IPS-NIHi7 (cell line): ENCODE measurements around the gene ARID3A.
A peak's percentile ranks its signal among the peaks of the same experiment; 100 is the strongest.

Experiments
- DNase-seq: peaks from one replicate; pipeline ENCODE4 v3.0.0; 2012; ENCODE audit warnings: mixed read lengths; ENCODE audit errors: extremely low spot score

ARID3A gene

DNA sequence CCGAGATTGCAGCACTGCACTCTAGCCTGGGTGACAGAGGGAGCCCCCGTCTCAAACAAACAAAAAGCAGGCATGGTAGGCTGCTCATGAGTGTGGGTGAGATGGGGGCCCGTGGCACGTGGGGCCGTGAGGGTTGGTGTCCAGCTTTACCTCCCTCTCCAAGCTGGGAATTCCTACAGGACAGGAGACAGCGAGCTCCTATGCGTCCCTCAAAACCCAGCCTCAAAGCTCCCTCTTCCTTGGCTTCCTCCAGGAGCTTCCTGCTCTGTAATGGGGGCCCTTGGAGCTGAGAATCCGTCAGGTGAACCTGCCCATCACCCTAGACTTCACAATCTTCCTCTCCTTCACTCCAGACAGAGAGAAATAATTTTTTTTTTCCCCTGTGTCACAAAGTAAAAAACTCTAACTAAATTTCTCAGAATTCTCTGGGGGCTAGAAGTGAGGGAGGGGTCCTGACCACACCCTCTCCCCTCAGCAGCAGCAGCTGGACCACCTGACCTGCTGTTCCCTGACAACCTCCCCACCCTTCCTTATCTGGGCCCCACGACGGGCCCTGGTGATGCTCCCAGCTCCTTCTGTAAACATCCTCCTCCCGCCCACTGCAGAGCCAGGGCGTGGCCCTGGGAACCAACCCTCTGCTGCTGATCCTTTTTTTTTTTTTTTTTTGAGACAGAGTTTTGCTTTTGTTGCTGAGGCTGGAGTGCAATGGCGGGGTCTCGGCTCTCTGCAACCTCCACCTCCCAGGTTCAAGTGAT lies 36.2 kb downstream of the ARID3A start:
- no peak for DNase-seq

DNA sequence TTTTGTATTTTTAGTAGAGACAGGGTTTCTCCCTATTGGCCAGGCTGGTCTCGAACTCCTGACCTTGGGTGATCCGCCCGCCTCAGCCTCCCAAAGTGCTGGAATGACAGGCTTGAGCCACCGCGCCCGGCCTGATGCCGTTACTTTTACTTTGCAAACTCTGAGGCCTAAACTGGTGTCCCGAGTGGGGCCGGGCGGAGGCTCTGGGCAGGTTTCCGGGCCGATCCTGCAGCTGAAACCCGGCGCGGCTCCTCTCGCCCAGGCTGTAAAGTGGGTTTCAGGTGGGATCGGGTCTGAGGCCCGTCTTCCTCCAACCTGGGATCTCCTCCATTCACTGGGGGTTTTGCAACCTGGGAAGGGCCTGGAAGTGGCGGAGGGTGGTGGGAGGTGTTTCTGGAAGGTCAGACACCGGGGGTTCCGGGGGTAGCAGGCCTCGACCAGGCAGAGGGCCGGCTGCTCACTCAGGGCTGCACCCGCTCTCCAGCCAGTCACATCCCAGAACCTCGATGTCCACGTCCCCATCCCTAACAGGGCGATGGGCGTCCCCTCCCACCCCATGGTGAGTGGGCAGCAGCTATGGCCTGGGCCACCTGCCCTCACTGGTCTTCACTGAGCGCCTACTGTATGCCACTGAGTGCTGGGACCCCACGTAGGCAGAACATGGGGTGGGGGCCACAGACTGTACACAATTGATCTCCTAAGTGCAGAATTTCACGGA lies 37.0 kb downstream of the ARID3A start:
- DNase-seq: no peak

DNA sequence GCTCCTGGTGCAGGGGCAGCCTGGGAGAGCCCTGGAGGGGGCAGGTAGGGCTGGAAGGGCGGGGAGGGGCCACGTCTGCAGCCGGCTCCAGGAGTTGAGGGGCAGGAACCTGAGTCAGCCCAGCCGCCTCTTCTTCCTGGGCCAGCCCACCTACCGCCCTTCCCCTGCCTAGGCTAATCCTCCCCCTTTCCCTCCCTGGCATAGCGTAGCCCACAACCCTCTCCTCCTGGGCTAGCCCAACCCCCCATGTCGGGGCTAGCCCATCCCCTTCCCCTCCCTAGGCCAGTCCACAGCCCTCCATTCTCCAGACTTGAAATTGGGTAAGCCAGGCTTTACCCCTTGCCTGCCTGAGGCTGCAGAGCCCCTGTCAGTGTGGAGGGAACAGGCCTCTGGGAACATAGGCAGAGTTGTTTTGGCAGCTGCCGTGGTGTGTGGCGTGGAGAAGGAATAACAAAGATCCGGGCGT lies 37.7 kb downstream of the ARID3A start:
- no peak for DNase-seq

DNA sequence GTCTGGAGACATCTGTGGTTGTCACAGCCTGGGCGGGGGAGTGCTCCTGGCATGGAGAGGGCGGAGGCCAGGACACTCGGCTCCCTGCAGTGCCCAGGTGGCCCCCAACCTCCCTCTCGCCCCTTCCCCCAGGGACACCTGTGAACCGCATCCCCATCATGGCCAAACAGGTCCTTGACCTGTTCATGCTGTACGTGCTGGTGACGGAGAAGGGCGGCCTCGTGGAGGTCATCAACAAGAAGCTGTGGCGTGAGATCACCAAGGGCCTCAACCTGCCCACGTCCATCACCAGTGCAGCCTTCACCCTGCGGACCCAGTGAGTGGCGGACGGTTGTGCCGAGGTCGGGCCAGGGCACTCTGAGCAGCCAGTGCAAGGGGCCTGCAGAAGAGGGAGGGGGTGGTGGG lies 38.3 kb downstream of the ARID3A start:
- DNase-seq: no peak

DNA sequence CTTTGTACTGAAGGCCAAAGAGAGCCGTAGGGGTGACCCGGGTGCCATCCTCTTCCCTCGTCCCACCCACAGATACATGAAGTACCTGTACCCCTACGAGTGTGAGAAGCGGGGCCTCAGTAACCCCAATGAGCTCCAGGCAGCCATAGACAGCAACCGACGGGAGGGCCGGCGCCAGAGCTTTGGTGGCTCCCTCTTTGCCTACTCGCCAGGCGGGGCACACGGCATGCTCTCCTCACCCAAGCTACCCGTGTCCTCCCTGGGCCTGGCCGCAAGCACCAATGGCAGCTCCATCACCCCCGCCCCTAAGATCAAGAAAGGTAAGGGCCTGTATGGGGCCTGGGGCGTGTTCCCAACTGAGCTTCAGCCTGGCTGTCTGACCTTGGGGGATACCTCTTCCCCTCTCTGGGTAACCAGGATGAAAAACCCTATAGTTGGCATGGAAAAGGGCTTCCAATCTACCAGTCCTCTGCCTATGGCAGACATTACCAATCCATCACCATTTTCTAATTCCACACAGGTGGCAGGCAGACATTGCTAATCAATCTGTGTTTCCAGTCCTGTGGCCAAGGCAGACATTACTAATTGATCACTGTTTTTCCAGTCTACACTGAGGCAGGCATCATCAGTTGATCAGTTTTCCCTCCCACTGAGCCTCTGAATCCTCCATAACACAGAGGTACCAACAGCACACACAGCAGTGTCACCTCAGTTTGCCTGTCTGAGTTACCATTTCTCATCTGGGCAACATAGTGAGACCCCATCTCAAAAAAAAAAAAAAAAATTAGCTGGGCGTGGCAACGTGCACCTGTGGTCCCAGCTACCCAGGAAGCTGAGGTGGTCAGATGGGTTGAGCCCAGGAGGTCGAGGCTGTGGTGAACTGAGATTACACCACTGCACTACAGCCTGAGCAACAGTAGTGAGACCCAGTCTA lies 39.2 kb downstream of the ARID3A start:
- DNase-seq: no peak

DNA sequence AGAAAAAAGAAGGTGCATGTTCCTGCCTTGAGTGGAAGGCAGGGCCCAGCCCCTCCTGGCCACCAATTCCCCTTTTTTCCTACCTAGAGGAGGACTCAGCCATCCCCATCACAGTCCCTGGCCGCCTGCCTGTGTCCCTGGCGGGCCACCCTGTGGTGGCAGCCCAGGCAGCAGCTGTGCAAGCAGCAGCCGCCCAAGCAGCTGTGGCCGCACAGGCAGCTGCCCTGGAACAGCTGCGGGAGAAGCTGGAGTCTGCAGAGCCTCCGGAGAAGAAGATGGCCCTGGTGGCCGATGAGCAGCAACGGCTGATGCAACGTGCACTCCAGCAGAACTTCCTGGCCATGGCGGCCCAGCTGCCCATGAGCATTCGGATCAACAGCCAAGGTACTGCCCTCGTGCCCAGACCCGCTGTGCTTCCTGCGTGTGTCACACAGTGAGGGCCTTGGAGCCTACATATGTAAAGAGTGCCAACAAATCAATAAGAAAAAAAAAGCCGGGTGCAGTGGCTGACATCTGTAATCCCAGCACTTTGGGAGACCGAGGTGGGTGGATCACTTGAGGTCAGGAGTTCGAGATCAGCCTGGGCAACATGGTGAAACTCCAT lies 40.8 kb downstream of the ARID3A start:
- DNase-seq: no peak

DNA sequence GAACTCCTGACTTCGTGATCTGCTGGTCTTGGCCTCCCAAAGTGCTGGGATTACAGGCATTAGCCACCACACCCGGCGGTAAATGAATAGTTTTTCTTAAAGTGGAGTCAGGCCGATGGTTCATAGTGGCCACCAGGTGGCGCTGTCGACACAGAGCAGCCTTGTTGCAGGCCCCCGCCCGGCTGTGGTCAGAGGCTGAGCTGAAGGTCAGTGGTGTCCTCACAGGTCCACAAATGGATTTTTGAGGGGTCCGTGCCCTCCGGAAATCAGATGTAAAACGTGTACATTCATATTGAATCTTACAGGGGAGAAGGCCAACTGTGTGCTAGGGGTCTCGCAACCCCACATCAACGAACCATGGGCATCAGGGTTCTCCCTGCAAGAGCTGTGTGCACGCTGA lies 44.9 kb downstream of the ARID3A start:
- DNase-seq: peak; percentile 63

DNA sequence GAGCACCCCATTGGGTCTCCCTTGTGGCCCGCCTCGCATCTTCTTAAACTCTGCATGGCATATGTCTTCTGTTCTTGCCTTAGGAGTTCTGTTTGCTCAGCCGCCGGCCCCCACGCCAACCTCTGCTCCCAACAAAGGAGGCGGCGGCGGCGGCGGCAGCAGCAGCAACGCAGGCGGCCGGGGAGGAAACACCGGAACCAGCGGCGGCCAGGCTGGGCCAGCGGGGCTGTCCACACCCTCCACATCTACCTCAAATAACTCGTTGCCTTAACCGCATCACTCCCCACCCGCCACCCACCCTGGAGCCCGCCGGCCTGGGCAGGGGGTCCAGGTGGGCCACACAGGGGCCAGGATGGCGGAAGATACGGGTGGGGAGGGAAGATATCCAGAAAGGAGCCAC lies 46.0 kb downstream of the ARID3A start:
- no peak for DNase-seq

DNA sequence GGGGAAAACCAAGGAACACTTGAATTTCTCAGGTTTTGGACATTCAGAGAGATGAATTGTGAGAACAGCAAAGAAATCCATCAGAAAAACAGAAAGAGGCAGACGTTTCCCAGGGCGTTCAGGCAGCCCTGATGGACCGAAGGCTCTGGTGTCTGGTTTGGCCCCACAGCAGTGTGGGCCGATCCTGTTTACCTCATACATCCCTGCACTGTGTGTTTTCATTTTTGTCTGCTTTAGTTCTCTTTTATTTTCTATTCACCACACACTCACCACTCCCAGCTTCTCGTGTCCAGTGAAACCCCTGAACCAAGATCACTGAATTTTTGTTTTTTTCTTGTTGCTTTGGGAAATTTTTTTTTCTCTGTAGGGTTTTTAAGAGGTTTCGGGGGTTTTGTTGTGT lies 46.4 kb downstream of the ARID3A start:
- no peak for DNase-seq

DNA sequence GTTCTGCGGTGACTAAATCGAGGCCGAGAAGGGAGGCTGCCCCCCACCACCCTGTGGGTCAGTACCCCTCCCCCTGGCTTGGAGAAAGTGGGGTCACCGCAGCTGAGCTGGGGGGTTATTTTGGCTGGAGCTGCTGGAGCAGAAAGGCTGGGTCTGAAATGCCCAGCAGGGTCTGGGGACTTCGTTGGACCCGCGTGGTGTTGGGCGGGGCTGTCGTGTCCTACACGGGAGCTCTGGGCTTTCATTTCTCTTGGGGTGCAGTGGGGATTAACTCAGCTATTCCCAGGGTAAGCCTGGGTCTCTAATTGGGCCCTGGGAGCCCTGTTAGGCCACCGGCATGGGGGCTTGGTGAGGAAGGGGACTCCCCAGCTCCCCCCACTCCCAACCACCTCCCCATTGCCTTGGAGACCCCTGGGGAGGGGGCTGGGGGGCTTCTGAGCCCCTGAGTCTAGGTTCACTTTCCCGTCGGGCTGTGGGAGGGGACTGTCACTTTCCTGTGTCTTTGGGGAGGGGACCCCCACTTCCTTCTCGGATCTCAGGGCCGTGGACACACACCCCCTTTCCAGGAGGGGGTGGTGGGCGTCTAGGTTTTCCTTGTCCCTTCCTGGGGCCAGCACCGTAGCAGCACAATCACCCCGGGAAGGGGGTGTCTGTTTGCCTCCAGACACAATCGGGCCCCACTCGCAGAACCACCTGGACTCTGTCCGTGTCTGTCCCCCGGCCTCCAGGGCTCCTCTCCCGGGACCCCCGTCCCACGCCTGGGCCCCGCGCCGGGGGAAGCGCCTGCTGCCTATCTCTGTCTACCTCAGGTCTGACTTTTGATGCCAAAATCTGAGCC lies 48.1 kb downstream of the ARID3A start:
- no peak for DNase-seq

DNA sequence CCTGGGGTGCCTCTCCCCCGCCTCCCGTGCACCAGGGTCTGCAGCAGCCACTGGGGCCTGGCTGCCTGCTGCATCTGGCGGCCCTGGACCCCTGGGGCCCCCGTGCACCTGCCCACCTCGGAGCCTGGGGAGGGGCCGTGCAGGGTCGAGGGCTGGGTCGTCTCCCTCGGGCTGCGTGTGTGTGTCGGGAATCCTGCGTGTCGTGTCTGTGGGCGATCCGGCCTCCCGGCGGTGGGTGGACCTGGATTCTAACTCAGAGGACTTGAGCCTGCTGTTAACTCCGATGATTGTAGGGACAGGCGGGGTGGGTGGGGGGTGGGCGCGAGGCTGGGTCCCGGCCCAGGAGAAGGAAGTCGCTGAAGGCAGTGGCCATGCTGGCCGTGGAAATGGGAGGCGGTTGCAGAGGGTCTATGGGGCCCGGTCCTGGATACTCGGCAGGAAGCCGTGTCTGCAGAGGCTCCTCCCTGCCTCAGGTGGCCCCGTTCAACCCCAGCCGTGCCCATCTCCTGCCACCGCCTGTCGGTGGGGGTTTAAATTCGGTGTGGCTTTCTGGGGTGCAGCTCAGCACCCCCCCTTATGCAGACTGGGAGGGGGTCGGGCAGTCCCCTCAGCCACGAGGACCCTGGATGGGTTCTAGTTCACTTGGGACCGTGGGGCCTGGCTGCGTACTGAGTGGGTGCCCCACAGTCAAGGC lies 48.9 kb downstream of the ARID3A start:
- DNase-seq: no peak

DNA sequence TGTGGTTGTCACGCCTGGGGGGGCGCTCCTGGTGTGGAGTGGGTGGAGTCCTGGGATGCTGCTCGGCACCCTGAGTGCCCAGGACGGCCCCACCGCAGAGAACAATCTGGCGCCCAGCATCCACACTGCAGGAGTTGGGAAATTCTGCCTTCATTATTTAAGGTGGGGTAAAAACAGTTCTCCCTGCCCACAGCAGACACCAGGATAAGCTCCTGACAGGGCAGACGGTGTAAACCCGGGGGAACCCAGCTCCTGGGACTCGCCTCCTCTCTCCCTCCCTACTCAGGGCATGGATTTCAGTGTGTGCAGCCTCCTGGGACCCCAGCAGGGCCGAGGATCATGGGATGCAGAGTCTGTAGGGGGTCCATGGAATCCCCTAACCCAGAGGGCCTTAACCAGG lies 50.6 kb downstream of the ARID3A start:
- no peak for DNase-seq

DNA sequence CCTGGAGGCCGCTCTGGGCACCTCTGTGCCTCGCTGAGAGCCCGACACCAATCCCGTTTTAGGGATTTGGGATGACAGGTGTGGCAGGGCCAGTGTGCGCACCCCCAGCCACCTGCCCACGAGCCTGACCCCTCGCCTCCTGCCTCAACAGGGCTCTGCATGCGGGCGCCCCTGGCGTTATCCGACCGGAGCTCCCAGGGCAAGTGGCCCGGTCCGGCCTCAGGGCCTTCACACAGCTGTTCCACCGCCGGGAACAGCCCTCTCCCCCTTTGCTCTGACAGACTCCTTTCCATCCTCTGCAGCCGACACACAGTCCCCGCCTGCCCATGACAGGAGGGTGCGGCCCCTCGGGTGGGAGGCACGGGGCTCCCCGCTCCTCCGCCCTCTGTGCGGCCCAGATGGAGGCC lies 51.2 kb downstream of the ARID3A start:
- DNase-seq: no peak

DNA sequence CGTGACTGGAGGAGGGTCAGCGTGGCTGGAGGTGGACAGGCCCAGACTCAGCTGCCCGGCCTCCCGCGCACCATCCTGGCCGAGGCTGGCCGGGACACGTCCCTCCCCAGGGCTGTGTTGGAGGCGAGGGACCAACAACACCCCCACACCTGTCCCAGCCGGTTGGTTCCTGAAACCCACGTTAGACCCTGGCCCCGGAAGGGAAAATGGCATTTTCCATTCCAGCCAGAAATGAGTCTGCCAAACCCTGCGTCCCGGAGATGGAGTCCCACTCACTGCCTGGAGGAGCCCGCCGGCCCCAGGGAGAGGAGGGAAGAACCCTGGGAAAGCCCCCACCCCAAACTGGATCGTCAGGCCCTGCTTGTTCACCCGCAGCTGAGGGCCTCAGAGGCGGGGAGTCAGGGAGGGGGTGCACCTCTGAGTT lies 53.5 kb downstream of the ARID3A start:
- no peak for DNase-seq

DNA sequence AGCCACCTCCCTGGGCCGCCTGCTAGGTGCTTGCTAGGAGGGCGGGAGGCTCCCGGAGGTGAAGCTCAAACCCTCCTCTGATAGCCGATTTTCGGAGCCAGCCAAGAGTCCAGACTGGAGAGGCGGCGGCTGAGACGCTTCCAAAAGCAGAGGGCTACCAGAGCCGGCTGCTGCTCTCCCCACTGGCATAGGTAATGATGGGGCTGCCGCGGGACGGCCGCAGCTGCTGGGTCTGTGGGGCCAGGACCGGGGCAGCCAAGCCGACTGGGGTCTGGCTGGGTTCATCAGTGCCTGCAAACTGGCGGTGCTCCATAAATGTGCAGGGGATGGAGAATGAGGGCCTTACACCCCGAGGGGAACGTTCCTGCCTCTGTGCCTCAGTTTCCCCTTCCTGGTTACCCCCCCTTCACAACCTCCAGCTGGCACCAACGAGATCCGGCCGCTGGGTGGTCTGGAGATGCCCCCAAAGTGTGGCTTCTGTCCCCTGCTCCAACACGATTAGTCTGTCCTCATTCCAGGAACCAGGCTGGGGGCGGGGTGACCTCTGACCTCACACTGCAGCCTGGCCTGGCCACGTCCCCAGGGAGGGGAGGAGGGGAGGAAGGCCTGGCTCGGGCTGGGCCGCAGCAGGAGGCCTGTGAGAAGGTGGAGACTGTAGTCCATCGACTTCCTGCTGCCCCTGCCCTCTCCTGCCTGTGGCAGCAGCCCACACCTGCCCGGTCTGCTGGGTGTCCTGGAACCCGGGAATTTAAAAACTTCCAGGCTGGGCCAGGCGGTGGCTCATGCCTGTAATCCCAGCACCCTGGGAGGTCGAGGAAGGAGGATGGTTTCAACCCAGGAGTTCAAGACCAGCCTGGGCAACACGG lies 54.5 kb downstream of the ARID3A start:
- peak; percentile 64 for DNase-seq

DNA sequence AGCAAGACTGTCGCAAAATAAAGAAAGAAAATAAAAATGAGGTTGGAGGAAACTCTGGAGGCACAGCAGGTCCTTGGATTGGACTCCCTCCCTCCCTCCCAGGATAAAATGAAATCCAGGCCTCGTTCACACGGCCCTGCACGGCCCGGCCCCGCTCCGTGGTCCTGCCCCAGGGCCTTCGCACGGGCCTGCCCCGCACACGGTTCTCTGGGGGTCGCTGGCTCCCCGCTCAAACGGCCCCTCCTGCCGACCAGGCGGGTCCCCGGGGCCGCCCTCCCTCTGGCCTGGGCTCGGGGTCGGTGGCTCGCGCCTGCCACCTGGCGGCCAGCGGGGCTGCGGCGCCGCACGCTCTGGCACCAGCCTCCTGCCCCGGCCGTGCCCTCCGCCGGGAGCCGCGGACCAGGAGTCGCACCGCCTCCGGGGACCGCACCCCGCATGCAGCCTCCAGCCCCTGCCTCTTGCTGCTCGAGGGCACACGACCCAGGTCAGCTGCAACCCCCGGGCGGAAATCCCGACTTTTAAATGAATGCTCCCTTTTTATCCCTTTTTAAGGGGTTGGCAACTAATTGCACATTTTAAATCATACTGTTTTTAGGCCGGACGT lies 56.8 kb downstream of the ARID3A start:
- peak; percentile 95 for DNase-seq

DNA sequence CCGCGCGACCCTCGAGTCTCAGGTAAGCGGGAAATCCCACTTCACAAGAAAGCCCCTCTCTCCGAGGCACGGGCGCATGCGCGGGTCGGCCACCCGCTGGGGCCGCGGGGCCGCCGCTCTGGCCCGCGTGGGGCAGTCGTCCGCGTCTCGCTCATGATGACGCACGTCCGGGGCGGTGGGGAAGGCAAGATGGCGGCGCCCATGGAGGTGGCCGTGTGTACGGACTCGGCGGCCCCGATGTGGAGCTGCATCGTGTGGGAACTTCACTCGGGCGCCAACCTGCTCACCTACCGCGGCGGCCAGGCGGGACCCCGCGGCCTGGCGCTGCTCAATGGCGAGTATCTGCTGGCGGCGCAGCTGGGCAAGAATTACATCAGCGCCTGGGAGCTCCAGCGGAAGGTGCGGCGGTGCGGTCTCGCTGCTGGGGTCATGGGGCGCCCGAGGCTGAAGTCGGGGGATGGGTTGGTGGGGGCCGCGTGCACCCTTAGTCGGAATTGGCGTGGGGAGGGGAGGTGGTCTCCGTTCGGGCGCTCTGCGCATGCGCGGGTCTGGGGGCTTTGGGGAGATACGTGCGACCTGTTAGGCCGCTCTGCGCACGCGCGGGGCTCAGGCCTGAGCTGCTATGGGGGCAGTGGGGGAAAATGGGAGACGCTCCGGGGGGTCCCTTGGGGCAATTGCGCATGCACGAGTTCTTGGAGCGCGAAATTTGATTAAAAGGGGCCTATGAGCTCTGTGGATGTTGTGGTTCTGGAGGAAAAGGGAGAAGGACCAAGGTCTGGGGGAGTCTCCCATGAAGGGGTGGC lies 58.5 kb downstream of the ARID3A start, which contains the start of gene WDR18:
TSS of gene WDR18 (plus strand) at position 181 of the 803 bp plus-strand sequence. CDS start at position 190, 9 bp downstream.
- DNase-seq: peak; percentile 94

DNA sequence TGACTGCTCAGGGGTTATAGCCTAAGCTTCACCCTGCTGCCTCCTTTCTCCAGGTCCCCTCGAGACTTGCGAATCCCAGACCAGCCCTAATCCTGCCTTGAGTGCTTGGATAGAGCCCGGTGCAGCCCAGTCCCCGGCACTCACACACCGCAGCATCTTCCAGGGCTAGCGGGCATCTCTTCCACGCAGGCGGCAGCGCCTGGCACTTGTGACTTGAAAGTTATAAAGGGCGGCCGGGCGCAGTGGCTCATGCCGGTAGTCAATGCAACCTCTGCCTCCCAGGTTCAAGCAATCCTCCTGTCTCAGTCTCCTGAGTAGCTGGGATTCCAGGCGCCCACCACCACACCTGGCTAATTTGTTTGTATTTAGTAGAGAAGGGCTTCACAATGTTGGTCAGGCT lies 60.2 kb downstream of the ARID3A start:
- DNase-seq: no peak
